HCT116 (cell line): Measurements from ENCODE around the gene AK4. TPM values are rescaled to one million over a fixed set of nuclear protein-coding genes. Genes with fewer than 3 reads are reported as not detected.

Source experiments
- ATAC-seq: fragments of 200-7000 bp; cut with Tn5 transposase; 2 replicates; pipeline ENCODE4 v1.9.1; 2020; ENCODE audit warnings: mild to moderate bottlenecking, moderate library complexity
- BruUV-seq: library from RNA; stranded (reverse); fragments of 400-500 nt; replicated peaks from 2 replicates; lab custom pipeline; 2021; lab: Mats Ljungman, UMichigan
- CTCF ChIA-PET: fragments of 300-600 bp; sonication (Branson Sonifier 250); formaldehyde crosslinking; loops from one replicate; lab custom pipeline; 2021; ENCODE audit warnings: antibody characterized with exemption; lab: Charles Lee
- POLR2A ChIA-PET: fragments of 300-600, 350-600 bp; sonication (Branson Sonifier 250); formaldehyde crosslinking; loops from one replicate; lab custom pipeline; 2021; ENCODE audit warnings: antibody characterized with exemption; lab: Charles Lee
- RAD21 ChIA-PET, 2 experiments: fragments of 300-600 bp; sonication (Branson Sonifier 250); formaldehyde crosslinking; loops; one replicate each; lab custom pipeline; 2023; ENCODE audit warnings: low total read pairs in 2 of 2; ENCODE audit not compliant: uncharacterized antibody in 2 of 2, unreplicated experiment in 2 of 2, low non-redundant PET in 1 of 2; lab: Charles Lee
- DNase-seq: peaks from one replicate; pipeline ENCODE4 v3.0.0-alpha.2; 2010; ENCODE audit warnings: low read depth, low spot score
- H2AFZ ChIP-seq: fragments of 200-600 bp; shearing (Covaris generic), sonication (generic); 2 replicates; pipeline ENCODE4 v1.6.1; 2017; ENCODE audit warnings: low read depth, mixed run types, mixed read lengths, antibody characterized with exemption, low read length; ENCODE audit not compliant: poor library complexity, severe bottlenecking
- H3K27ac ChIP-seq: 2 replicates; pipeline ENCODE4 v1.5.1; 2012; ENCODE audit warnings: low read depth, low read length
- H3K27me3 ChIP-seq: fragments of 200-600 bp; sonication (generic); 2 replicates; pipeline ENCODE4 v1.6.1; 2016; ENCODE audit warnings: mixed run types, low read length, mixed read lengths; ENCODE audit not compliant: insufficient read depth
- H3K36me3 ChIP-seq, 2 experiments: fragments of 200-500 bp in 1 of 2; fragments of 200-600 bp in 1 of 2; sonication (Bioruptor generic) in 1 of 2; sonication (generic) in 1 of 2; 2 replicates each; pipeline versions ENCODE4 v1.5.1 to v1.6.1; 2014 to 2016; ENCODE audit warnings: low read length in 2 of 2, inconsistent platforms in 1 of 2, mixed read lengths in 1 of 2, mixed run types in 1 of 2; ENCODE audit not compliant: insufficient read depth in 2 of 2, control insufficient read depth in 1 of 2
- H3K4me1 ChIP-seq, 2 experiments: fragments of 200-600 bp in 1 of 2; sonication (generic) in 1 of 2; 2 replicates each; pipeline versions ENCODE4 v1.5.1 to v1.6.1; 2012 to 2017; ENCODE audit warnings: low read length in 2 of 2, inconsistent platforms in 1 of 2, mild to moderate bottlenecking in 1 of 2, mixed read lengths in 1 of 2, mixed run types in 1 of 2, moderate library complexity in 1 of 2; ENCODE audit not compliant: insufficient read depth in 2 of 2, control insufficient read depth in 1 of 2
- H3K4me2 ChIP-seq: fragments of 200-600 bp; sonication (generic); 2 replicates; pipeline ENCODE4 v1.6.1; 2017; ENCODE audit warnings: mixed run types, low read length, mixed read lengths
- H3K4me3 ChIP-seq, 2 experiments: fragments of 200-600 bp in 1 of 2; sonication (generic) in 1 of 2; replicated peaks in 1 of 2; 2 replicates each; pipeline ENCODE4 v1.5.1; 2011 to 2016; ENCODE audit warnings: low read length in 2 of 2, control low read depth in 1 of 2, low read depth in 1 of 2, mild to moderate bottlenecking in 1 of 2, mixed read lengths in 1 of 2, mixed run types in 1 of 2
- H3K79me2 ChIP-seq: fragments of 200-600 bp; sonication (generic); 2 replicates; pipeline ENCODE4 v1.6.1; 2017; ENCODE audit warnings: mild to moderate bottlenecking, mixed run types, low read length, moderate library complexity, mixed read lengths; ENCODE audit not compliant: insufficient read depth
- H3K9ac ChIP-seq: fragments of 200-600 bp; sonication (generic); 2 replicates; pipeline ENCODE4 v1.6.1; 2016; ENCODE audit warnings: low read length, mixed read lengths
- H3K9me2 ChIP-seq: fragments of 200-600 bp; sonication (generic), shearing (Covaris generic); 2 replicates; pipeline ENCODE4 v1.6.1; 2017; ENCODE audit warnings: mixed run types, mild to moderate bottlenecking, moderate library complexity; ENCODE audit not compliant: insufficient read depth
- H3K9me3 ChIP-seq, 2 experiments: fragments of 200-500 bp in 1 of 2; fragments of 200-600 bp in 1 of 2; sonication (Bioruptor generic) in 1 of 2; sonication (generic) in 1 of 2; 2 replicates each; pipeline ENCODE4 v1.6.1; 2014 to 2017; ENCODE audit warnings: low read length in 2 of 2, mixed read lengths in 2 of 2, inconsistent platforms in 1 of 2, low read depth in 1 of 2, mild to moderate bottlenecking in 1 of 2, mixed run types in 1 of 2, moderate library complexity in 1 of 2; ENCODE audit not compliant: control insufficient read depth in 1 of 2, insufficient read depth in 1 of 2
- H4K20me1 ChIP-seq: fragments of 200-600 bp; sonication (generic), shearing (Covaris generic); 2 replicates; pipeline ENCODE4 v1.6.1; 2017; ENCODE audit warnings: mixed run types, mild to moderate bottlenecking, moderate library complexity; ENCODE audit not compliant: insufficient read depth
- POLR2A ChIP-seq: IDR thresholded peaks from 2 replicates; pipeline ENCODE4 v1.7.0; 2011; ENCODE audit warnings: borderline replicate concordance; ENCODE audit not compliant: insufficient read depth, insufficient read length; ENCODE audit errors: extremely low read depth
- REST ChIP-seq: IDR thresholded peaks from 2 replicates; pipeline ENCODE4 v1.6.1; 2012; ENCODE audit warnings: low read depth
- ZBTB33 ChIP-seq: IDR thresholded peaks from 2 replicates; pipeline ENCODE4 v1.6.1; 2011; ENCODE audit warnings: mild to moderate bottlenecking, low read length, moderate library complexity; ENCODE audit not compliant: insufficient replicate concordance; ENCODE audit errors: extremely low read depth
- intact Hi-C: fragments of 100-400 bp; cut with micrococcal nuclease; formaldehyde crosslinking; loops from 2 replicates; pipeline ENCODE4 v1.10.0; 2022
- total RNA-seq: library from RNA; stranded (reverse); gene quantifications from one replicate; pipeline ENCODE4 v1.2.1, GENCODE V29; 2021; ENCODE audit not compliant: unreplicated experiment

The AK4 gene
- total RNA-seq, 1 experiment from 2014 or later = 51.5 TPM

- no peak for TF ChIP-seq REST
- TF ChIP-seq, all 23 proteins: peak for 0
These were observed 76.7 kb downstream of the AK4 start (continued) for GRCh38 chr1:65224681-65225091.

- Histone ChIP-seq H3K4me2 (no peak overlapping the region), H3K9ac (no peak overlapping the region), H3K4me3 (no peak overlapping the region), H4K20me1 (no peaks in the 10 kb centered on the region), H2AFZ (no peak overlapping the region), H3K27me3 (no peaks in the 10 kb centered on the region), H3K36me3 (peaks cover 5 to 8% of the 10 kb centered on the region in 2 experiments; a peak in 2 of 4 replicates), H3K27ac (no peak overlapping the region), H3K4me1 (no peaks in the 10 kb centered on the region), H3K9me2 (no peaks in the 10 kb centered on the region), H3K9me3 (no peaks in the 10 kb centered on the region), H3K79me2 (no peaks in the 10 kb centered on the region)
- BruUV-seq = no TSS peak
- no peak for TF ChIP-seq POLR2A
- no peak for TF ChIP-seq ZBTB33
- ATAC-seq (no peak), DNase-seq (no peak)
- RAD21 ChIA-PET = no interaction called here
- POLR2A ChIA-PET = no interaction called here
- CTCF ChIA-PET = no interaction called here
- intact Hi-C loops = no loop called here
These were observed 77.2 kb downstream of the AK4 start for GRCh38 chr1:65225179-65225578.
